NCI-H2227 (cell line): ENCODE measurements around the gene WNK3.

Source experiments
- DNase-seq: peaks from one replicate; lab custom pipeline; 2025; ENCODE audit not compliant: unreplicated experiment; lab: John Stamatoyannopoulos, UW

The WNK3 gene

GRCh38 chrX:54246866-54247265 lies 111.0 kb downstream of the WNK3 start:
- no peak for DNase-seq

DNA sequence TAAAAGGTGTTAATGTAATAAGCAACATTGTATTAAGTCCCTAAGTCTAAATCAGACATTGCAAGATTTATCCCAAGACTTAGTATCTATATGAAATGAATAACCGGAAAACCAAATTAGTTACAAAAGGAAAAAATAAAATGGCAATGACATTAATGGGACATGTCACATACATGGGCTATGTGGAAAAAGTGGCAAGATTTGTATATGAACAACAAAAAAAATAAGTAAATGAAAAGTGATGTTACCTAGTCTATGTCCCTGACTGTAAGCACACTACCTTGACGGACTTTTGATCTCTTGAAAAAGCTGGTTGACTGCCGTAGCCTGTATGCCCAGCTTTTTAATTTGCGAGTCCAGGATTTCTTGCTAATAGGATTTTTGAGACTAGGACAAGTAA lies 119.3 kb downstream of the WNK3 start:
- DNase-seq, result no peak

- DNase-seq, result no peak
Observed at GRCh38 chrX:54237014-54237413, 120.8 kb downstream of the WNK3 start.

- DNase-seq, result no peak
Observed at GRCh38 chrX:54230435-54231148, 127.3 kb downstream of the WNK3 start.

- no peak for DNase-seq
Observed at GRCh38 chrX:54223581-54223980, 134.3 kb downstream of the WNK3 start.

DNA sequence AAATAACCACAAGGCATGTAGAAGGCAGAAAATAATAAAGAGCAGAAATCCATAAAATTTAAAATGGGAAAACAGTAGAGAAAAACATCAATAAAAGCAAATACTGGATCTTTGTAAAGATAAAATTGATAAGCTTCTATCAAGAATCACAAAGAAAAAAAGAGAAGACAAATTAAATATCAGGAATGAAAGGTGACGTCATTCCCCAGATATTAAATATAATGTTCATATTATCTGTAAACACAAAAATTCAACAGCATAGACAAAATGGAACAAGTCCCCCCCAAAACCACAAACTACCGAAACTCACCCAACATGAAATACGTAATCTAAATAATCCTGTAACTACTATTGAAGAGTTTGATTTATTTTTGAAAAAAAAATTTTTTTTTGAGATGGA lies 144.2 kb downstream of the WNK3 start:
- no peak for DNase-seq

DNA sequence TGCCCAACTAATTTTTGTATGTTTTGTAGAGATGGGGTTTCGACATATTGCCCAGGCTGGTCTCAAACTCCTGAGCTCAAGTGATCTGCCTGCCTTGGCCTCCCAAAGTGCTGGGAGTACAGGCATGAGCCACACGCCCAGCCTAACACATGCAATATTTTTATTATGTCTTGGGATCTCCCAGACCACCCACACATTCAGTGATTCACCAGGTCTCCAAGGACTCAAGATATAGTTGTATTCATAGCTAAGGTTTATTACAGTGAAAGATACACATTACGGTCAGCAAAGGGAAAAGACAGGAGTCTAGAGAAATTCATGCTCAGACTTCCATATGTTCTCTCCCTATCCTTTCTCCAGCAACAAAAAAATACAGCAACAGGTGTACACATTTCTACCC lies 149.3 kb downstream of the WNK3 start:
- no peak for DNase-seq

DNA sequence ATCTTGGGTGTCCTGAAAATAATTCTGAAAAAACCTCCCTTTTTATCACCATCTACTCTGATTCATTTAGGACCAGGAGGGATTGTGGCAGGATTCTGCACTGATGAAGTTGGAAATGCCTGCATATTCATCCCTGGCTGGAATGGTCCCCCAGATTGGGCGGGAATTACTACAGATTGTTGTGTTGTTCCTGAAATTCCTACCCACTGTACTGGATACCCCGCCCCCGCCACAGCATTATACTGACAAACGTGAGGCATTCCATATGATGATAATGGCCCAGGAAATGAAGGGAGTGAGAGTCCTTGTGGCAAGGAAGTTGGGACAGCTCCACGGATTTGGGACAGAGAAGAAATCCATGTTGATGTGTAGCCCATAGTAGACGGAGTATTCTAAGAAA lies 159.6 kb downstream of the WNK3 start:
- no peak for DNase-seq

- no peak for DNase-seq
Observed at GRCh38 chrX:54194982-54195588, 162.8 kb downstream of the WNK3 start.

GRCh38 chrX:54193085-54193821 lies 164.6 kb downstream of the WNK3 start:
- no peak for DNase-seq

- DNase-seq, result no peak
Observed at GRCh38 chrX:54184474-54184873, 173.4 kb downstream of the WNK3 start.

DNA sequence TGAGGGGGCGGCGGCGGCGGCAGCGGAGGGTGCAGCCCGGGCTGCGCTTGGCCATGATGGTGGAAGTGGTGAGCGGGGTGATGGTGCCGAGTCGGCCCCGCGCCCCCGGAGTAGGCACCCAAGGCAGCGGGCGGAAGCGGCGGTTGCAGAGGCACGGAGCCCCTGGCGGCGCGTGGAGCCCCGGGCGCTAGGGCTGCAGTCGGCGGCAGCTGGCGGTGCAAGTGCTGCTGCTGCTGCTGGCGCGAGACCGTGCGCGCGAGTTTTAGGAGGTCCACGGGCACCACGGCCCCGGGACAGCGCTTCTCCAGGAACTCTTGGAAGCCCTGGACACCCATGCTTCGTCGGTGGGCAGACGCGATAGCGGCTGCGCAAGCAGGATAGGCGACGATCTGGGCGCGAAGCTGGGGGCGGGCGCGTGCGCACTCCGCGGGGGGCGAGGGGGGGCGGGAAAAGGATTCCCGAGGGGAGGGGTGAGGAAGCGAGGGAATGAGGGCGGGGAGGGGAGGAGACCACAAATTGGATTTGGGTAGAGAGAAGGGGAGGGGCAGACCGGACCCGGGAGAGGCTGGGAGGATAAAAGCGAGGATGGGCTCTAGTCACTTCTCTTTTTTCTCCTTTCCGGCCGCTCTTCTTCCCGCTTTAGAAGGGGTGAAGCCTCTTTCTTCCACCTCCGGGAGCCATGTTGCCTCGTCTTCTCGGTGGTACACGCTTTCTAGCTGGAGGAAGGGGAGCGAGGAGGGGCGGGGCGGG lies 174.8 kb downstream of the WNK3 start, which contains the start of gene FAM120C:
FAM120C (minus strand) TSS at position 391 of the 750 bp plus-strand sequence; CDS start at position 335, 56 bp downstream.
- DNase-seq, result peak; percentile 90

DNA sequence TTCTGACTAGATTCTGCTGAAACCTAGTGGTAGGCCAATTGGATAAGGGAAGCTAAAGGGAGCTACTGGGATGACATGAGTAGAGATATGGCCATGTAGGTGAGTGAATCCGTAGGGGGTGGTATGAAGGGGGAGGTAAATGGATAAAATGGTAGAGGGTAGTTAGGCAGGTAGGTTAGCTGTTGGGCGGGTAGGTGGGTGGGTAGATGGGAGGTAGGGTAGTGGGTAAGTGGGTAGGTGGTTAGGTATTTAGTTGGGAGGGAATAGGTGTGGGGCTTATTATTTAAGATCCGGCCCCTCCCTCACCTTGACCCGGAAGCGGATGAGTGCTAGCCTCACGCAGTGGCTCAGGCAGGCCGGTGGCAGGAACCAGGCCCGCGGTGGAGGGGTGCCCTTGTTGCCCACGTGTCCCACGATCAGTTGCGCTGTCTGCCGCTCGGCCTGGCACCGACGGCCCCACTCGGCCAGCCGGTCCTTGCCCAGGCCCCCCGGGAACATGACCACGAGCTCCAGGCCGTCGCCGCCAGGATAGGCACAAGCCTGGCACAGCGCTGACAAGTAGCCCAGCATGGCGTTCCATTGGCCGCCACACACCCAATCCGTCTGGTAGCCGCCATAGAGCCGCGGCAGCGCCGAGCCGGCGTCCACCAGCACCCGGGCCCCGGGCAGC lies 175.5 kb downstream of the WNK3 start:
- DNase-seq, result peak; percentile 69

- no peak for DNase-seq
Observed at GRCh38 chrX:54181202-54181953, 176.5 kb downstream of the WNK3 start.

DNA sequence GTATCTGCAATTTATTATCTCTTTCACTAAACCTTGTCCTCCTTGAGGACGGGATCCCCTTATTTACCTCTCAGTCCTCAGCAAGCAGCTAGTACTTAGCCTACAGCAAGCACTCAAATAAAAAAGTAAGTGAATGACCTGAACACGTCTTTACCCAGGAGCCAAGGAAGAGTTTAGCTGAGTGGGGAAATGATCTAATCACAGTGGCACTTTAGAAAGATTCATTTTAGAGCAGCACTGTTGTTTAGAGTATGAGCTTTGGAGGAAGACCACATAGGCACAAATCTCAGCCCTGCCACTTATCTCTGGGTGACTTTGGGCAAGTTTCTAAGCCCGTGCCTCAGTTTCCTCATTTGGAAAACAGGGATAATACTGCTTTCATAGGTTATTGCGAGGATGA lies 177.4 kb downstream of the WNK3 start:
- no peak for DNase-seq

DNA sequence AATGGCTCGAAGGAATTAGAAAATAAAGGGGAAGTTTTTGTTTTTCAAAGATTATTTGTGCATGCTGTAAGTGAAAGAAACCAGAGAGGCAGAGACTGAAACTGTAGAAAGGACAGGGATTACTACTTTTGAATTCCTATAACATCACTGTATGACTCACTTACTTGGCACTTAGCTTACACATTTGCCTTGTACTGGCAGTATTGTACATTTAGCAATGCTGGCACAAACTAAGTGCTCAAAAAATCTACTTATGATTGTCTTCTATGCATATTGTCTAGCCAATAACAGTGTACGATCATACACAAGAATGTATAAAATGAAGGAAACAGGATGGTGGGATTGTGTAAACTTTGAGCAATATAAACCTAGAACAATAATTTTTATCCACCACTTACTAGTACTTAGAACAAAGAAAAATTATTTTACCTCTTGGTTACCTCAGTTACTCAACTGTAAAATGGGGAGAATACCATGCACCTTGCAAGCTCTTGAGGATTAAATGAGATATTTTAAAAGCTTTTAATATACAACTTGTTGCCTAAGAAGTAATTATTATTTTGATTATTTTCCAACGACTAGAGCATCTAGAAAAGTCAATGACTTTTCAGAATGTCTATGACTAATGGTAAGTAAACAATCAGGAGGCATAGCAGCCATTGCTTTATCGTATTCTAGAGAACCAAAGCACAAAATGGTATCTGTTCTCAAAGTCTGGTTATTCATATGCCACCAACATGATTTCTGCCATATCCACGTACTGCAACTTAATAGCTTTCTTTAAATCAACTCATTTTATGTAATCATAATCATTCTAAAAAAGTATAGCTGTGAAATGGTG lies 179.5 kb downstream of the WNK3 start:
- no peak for DNase-seq

- no peak for DNase-seq
Observed at GRCh38 chrX:54177306-54177705, 180.5 kb downstream of the WNK3 start.

GRCh38 chrX:54173791-54174190 lies 184.1 kb downstream of the WNK3 start:
- DNase-seq, result no peak

DNA sequence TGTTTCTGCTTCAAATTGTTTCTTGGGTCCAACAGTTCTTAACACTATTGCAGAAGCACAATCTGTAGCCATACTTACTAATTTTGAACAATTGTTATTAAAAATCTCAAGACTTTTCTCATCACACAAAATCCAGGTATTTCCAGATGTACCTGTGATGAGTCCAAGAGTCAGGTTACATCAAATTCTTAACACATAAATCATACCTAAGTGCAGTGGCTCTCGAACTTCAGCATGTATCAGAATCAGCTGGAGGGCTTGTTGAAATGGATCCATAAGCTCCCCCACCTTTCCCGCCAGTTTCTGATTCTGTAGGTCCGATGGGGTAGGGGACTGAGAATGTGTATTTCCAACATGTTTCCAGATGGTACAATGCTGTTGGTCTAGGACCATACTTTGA lies 185.4 kb downstream of the WNK3 start:
- DNase-seq, result no peak
